ENCODE measurements around the gene DNAH10.
"Not testable (repeated sequence)": the region's sequence is repeated elsewhere in the genome, so short reads cannot be mapped to it uniquely, and the experiment has no call there.

DNAH10 gene

DNA sequence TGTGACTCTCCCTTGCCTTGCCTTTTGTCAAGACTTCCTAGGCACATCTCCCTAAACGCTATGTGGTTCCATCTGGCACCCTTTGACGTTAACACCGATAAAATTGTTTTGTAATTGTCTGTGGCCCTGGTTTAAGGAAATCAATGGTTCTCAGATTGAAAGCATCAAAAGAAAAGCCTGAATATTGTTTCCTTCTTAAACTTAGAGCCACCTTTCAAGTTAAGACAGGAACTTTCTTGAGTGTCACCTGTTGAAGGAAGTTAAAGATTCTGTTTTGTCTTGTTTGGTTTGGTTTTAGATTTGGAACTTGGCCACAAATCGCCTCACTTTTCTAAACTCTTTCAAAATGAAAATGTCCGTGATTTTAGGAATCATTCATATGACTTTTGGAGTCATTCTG is 14.8 kb upstream of the DNAH10 start:
- no peak for DNase-seq

DNA sequence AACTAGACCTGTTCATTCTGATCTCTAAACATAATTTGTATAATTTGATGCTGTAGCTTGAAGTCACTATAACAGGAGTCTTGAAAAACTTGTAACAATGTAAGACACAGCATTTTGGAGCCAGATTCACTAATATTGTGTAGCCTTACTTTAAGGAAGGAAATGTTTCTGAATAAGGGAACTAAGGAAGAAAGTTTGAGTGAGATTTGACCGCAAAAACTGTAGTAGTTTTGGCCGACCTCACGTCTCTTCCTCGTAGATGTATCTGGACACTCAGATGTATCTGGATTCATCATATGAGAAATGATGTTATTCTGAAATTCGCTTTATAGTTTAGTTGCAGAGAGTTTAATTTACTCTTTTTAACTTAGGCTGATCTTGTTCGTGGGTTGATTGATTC is 13.9 kb upstream of the DNAH10 start:
- DNase-seq: no peak

DNA sequence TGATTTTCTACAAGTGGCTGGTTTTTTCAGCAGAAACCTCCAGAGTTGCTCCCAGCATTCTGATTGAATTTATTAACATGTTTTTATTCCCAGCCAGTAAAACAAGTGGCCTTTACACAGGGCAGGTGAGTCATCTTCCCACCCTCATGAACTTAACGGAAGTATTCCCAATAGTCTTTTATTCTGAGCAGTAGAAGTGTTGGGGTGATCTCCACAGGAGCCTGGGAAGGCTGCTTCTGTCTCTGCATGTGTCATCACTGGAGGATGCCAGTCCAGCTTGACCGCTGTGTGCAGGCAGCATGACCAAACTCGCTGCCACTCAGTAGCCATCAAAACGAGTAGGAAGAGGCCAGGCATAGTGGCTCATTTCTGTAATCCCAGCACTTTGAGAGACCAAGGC is 13.4 kb upstream of the DNAH10 start:
- no peak for DNase-seq

DNA sequence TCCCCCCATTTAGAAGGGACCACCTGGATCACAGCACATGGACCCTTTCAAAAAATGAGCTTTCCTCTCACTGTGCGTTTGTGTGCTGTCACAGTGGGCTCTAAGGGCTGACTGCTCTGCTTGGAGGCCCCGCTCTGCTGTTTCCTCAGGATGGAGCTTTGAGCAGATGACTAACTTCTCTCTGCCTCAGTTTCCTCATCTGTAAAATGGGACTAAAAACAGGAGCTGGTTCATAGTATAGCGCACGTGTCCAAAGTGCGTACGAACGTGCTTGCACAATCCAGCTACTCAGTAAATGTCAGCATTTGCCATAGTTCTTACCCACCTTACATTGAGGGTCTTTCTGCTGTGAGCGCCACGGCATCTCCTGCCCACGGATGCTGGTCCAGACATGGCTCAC is 12.7 kb upstream of the DNAH10 start:
- DNase-seq: no peak

DNA sequence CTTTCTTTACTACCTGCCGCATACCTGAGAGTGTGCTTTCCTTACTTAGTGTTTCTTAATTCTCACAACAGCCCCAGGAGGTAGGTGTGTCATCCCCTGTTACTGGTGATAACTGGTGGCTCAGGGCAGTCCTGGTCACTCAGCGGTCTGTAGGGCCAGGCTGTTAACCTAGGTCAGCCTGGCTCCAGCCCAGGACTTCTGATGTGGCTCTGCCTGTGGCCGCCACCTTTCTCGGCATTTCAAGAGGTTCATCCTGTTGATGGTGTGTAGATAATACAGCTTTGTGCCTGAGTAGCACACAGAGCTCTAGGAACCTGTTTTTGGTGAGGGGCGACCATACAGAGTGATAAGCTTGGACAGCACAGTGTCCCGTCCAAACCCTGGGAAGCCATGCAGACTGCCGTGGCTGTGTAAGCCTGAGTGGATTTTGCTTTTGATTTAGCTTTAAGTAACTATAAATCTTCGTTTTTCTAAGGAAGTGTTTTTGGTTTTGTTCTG is 11.9 kb upstream of the DNAH10 start:
- DNase-seq: no peak

DNA sequence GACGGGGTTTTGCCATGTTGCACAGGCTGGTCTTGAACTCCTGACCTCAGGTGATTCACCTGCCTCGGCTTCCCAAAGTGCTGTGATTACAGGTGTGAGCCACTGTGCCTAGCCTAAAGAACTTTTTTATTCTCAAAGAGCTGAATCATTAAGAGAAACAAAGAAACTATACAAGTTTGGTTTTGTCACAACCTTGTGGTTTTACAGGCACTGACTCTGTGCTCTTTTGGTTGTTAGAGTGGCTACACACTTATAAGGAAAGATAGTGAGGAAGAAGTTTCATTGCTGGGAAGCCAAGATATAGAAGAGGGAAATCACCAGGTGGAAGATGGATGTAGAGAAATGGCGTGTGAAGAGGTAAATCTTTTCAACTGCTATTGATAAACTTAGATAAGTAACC is 10.1 kb upstream of the DNAH10 start:
- no peak for DNase-seq

DNA sequence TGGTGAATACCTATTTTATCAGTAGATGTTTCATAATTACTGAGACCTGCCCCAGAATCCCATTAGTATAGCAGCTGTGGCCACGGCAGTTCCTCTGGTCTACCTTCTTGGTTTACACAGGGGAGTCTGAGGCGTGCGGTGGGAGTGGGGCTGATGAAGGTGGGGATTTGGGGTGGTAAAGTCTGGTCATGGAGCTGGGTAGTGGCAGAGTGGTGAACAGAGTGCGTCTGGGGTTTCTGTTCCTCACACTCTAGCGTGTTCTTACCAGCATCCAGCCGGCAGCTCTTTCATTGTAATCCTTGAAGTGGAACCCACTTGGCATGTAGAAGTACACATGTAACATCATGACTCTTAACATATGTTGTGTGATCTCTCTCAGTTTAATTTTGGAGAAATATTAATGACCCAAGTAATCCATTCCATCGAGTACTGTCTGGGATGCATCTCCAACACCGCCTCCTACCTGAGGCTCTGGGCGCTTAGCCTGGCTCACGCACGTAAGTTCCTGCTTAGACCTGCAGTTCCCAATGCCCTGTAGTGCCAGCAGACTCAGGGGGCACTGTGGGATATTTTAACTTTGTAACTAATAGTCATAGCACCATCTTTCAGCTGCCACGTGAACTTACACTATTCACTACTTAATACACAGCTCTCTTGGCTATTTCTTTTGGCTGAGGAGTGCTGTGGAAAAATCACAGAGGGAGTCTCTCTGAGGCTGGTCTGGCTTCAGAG is 7.9 kb upstream of the DNAH10 start:
- no peak for DNase-seq

DNA sequence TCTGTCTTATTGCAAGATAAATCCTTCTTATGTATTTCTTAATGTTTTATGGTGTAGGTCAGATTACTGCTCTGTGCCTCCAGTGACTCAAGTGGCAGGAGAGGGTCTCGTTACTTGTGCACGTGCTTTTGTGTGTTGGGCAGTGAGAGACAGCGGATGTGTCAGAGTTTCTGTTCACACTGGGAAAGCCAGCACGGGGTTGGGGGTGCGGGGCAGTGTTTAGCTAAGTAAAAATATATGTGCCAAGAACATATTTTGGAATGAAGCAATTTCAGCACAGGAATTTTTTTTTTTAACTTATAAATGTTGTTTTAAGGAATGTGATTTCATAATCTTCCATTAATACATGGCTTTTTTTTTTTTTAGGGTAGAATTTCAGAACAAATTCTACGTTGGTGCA is 4.5 kb upstream of the DNAH10 start:
- no peak for DNase-seq

DNA sequence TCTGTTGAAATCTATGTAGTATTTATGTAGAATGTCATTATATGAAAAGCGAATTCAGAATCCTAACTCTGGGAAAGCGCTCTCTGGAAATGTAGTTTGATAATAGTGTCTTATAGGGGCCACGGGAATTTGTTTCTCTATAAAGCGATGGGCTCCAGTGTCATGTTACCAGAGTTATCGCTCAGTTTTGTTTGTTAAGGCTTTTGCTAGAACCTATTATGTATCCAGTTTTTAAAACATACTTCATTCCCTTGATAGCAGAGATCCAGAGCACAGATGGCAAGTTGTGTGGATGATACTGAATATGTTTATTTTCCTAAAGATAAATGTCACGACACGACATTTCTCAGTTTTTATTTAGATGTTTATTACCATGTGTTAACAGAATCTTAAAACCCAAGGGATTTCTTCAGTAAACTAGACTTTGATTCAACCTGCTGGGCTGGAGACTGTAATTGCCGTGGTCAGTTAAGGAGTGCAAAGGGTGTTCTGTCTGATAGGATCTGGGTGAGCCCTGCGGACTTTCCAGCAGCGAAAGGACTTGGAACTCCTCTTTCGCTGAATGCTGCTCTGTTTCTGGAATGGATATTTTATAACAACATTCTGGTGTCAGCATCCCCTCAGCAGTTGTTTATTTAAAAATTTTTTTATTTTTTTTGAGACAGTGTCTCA is 1.7 kb upstream of the DNAH10 start:
- no peak for DNase-seq

DNA sequence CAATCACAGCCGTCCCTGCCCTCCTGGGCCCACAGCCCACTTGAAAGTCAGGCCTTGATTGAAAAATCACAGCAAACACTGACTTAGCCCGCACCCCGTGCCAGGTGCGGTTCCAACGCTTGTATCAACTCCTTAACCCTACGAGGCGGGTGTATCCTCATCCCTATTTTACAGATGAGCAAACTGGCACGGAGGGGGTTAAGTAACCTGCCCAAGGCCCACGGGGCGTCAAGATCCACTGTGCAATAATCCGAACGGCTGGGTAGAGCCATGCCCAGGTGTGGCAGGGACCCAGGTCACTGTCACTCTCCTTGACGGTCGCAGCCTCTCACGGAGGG is 583 bp downstream of the DNAH10 start:
- DNase-seq: no peak

DNA sequence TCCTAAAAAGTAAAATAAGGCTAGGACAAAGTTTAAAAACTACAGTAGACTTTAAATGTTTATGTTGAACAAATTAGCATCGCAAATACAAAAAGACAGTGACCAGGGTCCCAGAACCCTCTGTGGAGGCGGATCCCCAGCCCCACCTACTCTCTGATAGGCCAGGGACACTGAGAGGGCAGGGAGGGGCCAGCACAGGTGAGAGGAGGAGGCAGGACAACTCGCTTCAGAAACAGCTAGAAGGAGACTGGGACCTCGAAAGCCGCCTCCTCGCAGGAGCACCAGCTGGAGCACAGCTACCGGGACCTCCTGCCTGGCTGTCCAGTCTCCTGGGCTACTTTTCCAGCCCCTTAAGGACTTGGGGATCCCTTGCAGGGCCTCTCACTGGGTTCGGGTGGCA is 992 bp downstream of the DNAH10 start:
- no peak for DNase-seq

DNA sequence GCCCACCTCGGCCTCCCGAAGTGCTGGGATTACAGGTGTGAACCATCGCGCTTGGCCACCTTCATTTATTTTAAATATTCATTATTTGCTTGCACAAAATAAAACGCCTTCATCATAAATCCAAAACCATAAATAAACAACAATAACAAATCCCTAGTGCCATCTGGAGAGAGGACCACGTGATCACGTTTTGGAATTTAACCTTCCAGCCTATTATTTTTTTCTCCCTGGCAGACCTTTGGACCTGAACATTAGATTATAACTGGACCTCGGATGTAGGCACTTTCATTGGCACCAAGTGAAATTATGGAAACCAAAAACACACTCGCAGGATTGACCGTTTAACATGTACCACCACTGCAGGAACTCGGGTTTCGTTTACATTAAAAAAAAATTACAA is 2.0 kb downstream of the DNAH10 start:
- DNase-seq: no peak

DNA sequence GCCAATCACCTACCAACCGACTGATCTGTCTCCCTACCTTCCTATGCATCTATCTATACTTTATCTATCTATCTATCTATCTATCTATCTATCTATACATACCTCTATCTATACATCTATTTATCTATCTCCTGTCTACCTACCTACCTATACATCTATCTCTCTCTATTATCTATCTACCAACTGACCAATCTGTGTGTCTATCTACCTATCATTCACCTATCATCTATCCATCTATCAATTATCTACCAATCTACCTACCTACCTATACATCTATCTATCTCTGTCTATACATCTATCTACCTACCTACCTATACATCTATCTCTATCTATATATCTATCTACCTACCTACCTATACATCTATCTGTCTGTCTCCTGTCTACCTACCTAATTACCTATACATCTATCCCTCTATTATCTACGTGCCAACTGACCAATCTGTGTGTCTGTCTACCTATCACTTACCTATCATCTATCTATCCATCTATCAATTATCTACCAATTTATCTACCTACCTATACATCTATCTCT is 3.5 kb downstream of the DNAH10 start:
- no peak for DNase-seq

DNA sequence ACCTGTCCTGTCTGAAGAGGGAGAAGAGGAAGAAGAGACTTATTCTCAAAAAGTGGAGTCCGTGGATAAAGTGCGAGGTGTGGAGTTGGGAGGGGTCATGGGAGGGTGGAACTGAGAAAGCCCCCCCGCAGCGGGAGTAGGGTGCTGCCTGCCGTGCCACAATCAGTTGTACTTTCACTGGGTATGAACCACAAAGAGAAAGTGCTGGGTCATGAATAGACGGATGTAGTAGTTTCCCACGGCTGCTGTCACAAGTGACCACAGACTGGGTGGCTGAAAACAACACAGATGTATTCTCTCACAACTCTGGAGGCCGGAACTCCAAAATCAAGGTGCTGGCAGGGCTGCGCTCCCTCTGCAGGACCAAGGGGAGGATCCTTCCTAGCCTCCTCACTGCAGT is 5.5 kb downstream of the DNAH10 start:
- no peak for DNase-seq

DNA sequence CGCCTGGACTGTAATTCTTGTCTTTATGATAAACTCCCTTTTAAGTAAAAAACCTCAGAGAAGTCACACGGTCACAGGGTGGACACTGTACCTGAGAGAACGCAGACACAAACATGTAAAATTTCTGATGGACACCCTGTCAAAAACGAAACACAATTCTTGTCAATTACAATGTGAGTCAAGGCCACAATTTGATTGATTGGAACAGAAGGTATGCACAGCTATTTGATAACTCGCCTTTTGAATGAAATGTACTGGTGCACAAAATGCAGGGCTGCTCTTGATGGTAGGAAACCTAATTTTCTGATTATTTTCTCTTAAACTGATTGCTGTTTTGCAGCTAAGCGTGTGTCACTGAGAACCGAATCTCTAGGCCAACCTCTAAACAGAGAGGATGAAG is 9.2 kb downstream of the DNAH10 start:
- DNase-seq: no peak

DNA sequence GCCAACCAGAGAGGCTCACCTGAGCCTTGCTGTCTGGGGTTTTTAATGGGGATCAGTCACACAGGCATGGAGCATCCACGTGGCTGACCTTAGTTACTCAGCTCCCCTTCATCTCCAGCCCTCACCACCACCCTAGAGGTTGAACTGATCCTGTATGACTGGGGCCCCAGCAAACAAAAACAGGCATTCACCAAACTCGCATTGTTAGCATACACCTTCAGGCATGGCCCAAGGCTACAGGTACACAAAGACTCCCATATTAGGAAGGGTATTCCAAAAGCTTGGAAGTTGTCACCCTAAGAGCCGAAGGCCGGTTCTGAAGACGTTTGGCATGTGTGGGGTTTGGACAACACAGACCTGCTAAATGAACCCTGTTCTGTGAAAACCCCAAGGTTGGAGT is 10.0 kb downstream of the DNAH10 start:
- no peak for DNase-seq

DNA sequence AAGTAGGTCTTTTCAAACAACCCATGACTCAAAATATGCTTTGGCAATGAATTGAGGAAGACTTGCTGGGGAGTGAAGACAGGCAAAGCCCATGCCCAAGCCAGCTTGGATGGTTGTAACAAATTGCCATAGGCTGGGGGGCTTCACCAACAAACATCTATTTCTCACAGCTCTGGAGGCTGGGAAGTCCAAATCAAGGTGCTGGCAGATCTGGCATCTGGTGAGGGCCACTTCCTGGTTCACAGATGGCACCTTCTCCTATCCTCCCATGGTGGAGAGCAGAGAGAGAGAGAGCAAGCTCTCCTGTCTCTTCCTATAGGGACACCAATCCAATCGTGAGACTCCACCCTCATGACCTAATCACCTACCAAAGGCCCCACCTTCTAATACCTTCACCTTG is 11.3 kb downstream of the DNAH10 start:
- no peak for DNase-seq

DNA sequence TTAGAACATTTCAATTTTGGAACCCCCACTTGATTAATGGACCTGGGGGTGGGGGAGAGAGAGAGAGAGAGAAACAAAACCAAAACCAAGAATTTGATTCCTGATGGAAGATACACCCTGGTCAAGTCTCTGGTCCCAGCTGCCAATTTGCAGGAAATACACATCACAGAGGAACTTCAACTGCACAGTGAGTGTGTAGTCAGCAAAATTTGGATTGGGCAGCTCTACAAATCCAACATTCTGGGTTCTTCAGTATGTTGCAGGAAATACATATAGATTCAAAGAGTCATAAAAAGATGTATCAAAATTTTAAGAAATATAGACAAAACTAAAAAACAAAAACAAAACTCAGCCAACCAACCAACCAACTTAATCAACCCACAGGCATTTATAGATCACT is 17.4 kb downstream of the DNAH10 start:
- no peak for DNase-seq

DNA sequence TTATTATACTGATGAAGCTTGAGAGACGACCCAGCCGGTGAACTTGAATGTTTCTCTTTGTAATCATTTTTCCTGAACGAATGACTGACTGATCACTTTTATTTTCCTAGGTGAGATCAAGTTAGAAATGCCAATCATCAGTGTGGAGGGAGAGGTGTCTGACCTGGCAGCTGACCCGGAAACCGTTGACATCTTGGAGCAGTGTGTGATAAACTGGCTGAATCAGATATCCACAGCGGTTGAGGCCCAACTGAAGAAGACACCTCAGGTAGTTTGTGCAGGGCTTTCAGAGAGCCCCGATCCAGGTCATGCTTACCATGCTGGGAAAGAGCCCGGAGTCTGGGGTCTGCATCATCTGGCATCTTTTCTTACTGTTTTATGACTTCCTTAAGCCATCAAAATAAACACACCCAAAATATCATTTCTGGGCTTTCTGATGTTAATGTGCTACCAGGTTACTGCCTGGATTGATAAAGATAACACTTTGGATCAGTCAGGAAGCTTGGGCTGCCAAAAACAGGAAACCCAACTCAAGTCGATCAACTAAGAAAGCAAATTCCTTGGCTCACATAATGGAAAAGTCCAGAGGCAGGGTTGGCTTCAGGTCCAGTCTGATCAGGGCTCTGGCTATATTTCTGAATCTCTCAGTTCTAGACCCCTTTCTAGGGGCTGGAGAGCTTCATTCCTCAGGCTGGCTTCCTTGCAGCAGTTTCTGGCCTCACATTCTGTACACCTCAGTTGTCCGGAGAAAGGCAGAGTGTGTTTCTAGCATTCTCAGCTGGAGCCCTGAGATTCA is 21.1 kb downstream of the DNAH10 start:
- DNase-seq: no peak

DNA sequence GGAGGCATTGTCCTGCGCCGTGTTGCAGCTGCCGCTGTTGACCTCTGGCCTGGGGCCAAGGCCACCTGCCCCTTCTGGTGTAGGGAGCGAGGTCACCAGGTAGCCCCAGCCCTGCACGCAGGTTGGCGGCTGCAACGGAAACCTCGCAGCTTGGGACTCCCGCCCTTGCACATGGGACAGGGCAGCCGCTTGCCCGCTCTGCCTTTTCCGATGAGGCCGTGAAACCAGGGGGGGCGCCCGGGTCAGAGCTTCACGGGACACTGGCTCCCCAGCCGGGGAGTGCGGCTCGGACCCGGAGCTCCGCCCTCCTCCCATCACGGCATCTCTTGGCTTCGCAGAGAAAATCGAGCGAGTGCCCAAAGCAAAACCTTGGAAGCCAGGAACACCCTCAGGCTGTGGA is 25.4 kb downstream of the DNAH10 start:
- no peak for DNase-seq

DNA sequence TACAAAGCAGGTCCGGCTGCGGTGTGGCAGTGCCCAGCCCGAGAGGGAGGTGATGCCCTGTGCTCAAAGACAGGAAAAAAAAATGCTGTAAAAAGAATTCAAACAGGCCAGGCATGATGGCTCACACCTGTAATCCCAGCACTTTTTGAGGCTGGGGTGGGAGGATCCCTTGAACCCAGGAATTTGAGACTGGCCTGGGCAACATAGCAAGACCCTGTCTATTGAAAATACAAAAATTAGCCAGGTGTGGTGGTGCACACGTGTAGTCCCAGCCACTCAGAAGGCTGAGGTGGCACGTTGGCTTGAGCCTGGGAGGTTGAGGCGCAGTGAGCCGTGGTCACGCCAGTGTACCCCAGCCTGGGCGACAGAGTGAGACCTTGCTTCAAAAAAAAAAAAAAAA is 26.4 kb downstream of the DNAH10 start:
- no peak for DNase-seq

DNA sequence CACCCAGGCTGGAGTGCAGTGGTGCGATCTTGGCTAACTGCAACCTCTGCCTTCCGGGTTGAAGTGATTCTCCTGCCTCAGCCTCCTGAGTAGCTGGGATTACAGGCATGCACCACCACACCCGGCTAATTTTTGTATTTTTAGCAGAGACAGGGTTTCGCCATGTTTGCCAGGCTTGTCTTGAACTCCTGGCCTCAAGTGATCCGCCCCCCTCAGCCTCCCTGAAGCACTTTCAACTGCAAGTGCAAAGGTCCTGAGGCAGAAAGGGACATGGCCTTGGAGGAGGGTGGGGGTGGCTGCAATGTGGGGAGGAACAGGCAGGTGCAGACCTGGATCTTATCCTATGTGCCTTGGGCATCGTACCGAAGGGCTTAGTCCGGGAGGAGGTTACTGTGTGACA is 27.3 kb downstream of the DNAH10 start:
- DNase-seq: not testable (repeated sequence)

DNA sequence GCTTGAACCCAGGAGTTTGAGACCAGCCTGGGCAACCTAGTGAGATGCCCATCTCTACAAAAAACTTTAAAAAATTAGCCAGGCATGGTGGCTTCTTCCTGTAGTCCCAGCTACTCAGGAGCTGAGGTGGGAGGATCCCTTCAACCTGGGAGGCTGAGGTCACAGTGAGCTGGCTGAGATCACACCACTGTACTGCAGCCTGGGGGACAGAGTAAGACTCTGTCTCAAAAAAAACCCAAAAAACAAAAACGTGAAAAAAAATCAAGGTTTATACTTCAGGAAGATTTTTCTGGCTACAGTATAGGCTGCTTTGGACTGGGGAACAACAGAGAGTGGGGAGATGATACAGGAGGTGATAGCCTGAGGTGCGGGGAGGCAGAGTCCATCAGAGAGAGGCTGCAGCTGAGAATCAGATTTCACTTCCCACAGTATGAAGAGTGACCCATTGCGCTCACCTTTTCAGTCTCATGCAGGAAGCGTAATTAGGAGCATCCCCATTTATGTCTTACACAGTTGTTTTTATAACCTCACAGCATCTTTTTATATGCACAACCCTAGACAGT is 28.9 kb downstream of the DNAH10 start:
- DNase-seq: no peak
